ENCODE measurements around the gene PCDH9. TPM values are rescaled to one million over a fixed set of nuclear protein-coding genes. Genes with fewer than 3 reads are reported as not detected.

The PCDH9 gene
- total and polyA plus RNA-seq, 2 experiments from 2014 or later: 0.31 to 0.52 TPM

DNA sequence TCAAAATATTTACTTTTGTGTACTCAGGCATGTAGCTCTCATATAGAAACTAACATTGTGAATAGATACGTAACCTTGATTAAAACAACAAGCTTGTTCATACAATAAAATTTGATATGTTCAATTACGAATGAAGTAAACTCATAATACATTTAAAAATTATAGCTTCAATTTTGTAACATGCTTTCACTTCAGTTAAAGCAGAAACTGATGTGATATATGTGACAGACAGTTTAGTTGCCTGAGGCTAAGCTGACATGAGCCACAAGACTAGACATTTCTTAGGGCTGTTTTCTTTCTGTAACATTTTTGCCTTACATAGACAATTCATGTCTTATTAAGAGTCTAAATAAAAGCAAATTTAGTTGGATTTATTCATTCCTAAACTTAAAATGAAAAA is 526.0 kb downstream of the PCDH9 start (continued):
- TF ChIP-seq ETS1 (IDR thresholded peaks at IDR 0.05) (no peak), JUNB (IDR thresholded peaks at IDR 0.05; ENCODE audit: unreplicated experiment) (no peak), CREB1 (CRISPR knock-in tag; IDR thresholded peaks at IDR 0.05; ENCODE audit: low read depth) (no peak)
- TF ChIP-seq, protein P1, sequence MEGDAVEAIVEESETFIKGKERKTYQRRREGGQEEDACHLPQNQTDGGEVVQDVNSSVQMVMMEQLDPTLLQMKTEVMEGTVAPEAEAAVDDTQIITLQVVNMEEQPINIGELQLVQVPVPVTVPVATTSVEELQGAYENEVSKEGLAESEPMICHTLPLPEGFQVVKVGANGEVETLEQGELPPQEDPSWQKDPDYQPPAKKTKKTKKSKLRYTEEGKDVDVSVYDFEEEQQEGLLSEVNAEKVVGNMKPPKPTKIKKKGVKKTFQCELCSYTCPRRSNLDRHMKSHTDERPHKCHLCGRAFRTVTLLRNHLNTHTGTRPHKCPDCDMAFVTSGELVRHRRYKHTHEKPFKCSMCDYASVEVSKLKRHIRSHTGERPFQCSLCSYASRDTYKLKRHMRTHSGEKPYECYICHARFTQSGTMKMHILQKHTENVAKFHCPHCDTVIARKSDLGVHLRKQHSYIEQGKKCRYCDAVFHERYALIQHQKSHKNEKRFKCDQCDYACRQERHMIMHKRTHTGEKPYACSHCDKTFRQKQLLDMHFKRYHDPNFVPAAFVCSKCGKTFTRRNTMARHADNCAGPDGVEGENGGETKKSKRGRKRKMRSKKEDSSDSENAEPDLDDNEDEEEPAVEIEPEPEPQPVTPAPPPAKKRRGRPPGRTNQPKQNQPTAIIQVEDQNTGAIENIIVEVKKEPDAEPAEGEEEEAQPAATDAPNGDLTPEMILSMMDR (conservative IDR thresholded peaks at IDR 0.05; ENCODE audit: low read depth in 2 of 2): no peak

GRCh38 chr13:66703597-66703996 is 526.5 kb downstream of the PCDH9 start:
- H3K79me2 ChIP-seq (replicated peaks; ENCODE audit: insufficient read depth): no peaks in the 10 kb centered on the region
- TF ChIP-seq, protein P2, sequence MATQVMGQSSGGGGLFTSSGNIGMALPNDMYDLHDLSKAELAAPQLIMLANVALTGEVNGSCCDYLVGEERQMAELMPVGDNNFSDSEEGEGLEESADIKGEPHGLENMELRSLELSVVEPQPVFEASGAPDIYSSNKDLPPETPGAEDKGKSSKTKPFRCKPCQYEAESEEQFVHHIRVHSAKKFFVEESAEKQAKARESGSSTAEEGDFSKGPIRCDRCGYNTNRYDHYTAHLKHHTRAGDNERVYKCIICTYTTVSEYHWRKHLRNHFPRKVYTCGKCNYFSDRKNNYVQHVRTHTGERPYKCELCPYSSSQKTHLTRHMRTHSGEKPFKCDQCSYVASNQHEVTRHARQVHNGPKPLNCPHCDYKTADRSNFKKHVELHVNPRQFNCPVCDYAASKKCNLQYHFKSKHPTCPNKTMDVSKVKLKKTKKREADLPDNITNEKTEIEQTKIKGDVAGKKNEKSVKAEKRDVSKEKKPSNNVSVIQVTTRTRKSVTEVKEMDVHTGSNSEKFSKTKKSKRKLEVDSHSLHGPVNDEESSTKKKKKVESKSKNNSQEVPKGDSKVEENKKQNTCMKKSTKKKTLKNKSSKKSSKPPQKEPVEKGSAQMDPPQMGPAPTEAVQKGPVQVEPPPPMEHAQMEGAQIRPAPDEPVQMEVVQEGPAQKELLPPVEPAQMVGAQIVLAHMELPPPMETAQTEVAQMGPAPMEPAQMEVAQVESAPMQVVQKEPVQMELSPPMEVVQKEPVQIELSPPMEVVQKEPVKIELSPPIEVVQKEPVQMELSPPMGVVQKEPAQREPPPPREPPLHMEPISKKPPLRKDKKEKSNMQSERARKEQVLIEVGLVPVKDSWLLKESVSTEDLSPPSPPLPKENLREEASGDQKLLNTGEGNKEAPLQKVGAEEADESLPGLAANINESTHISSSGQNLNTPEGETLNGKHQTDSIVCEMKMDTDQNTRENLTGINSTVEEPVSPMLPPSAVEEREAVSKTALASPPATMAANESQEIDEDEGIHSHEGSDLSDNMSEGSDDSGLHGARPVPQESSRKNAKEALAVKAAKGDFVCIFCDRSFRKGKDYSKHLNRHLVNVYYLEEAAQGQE (IDR thresholded peaks at IDR 0.05; ENCODE audit: unreplicated experiment): no peak
- TF ChIP-seq STAT1 (IDR thresholded peaks at IDR 0.05; ENCODE audit: unreplicated experiment): no peak
- no peak for TF ChIP-seq CREB1 (CRISPR knock-in tag; IDR thresholded peaks at IDR 0.05; ENCODE audit: low read depth)
- TF ChIP-seq JUNB (IDR thresholded peaks at IDR 0.05; ENCODE audit: unreplicated experiment): no peak
- TF ChIP-seq ZNF114 (CRISPR knock-in tag; IDR thresholded peaks at IDR 0.05): no peak
- TF ChIP-seq NANOG (IDR thresholded peaks at IDR 0.05; ENCODE audit: borderline replicate concordance): no peak
- Mint-ChIP-seq H3K4me3 (no peak overlapping the region), H3K9me3 (no peaks in the 10 kb centered on the region), H3K27ac (no peak overlapping the region), H3K27me3 (ENCODE audit: insufficient read depth, low read depth, poor library complexity) (no peaks in the 10 kb centered on the region), H3K36me3 (ENCODE audit: low read depth) (no peaks in the 10 kb centered on the region), H3K4me1 (no peaks in the 10 kb centered on the region)
- no peak overlapping the region for H3K27ac ChIP-seq (ENCODE audit: low read depth)
- H2AFZ ChIP-seq: no peak overlapping the region
- ATAC-seq: no peak
- H4K20me1 ChIP-seq (replicated peaks; ENCODE audit: insufficient read depth): no peaks in the 10 kb centered on the region
- H3F3A ChIP-seq (replicated peaks; ENCODE audit: low read depth): no peaks in the 10 kb centered on the region
- no peaks in the 10 kb centered on the region for H3K4me1 ChIP-seq (ENCODE audit: insufficient read depth)
- no peaks in the 10 kb centered on the region for H3K9me2 ChIP-seq (ENCODE audit: insufficient read depth)
- no peak overlapping the region for H3K4me2 ChIP-seq
- H3K4me3 ChIP-seq: no peak overlapping the region
- H3K27me3 ChIP-seq (ENCODE audit: insufficient read depth): no peaks in the 10 kb centered on the region
- H3K36me3 ChIP-seq (ENCODE audit: insufficient read depth): no peaks in the 10 kb centered on the region
- no peak for DNase-seq (ENCODE audit: low spot score)

All from GM23338 (cell line).